ENCODE measurements around the gene CTNNA2. TPM values are rescaled to one million over a fixed set of nuclear protein-coding genes. Genes with fewer than 3 reads are reported as not detected.

The CTNNA2 gene
- total RNA-seq, 1 donor from 2014 or later = 2.9 TPM

GRCh38 chr2:79630060-79630459 lies 117.2 kb downstream of the CTNNA2 start:
- H3K36me3 ChIP-seq = no peaks in the 10 kb centered on the region
- no peak for DNase-seq (ENCODE audit: extremely low spot score in 2 of 2)
- intact Hi-C loops (cut with DNase I) = no loop called here
- no peaks in the 10 kb centered on the region for H3K27me3 ChIP-seq
- H3K4me1 ChIP-seq = no peaks in the 10 kb centered on the region
- no peak overlapping the region for H3K27ac ChIP-seq
- no peak overlapping the region for H3K4me3 ChIP-seq
- TF ChIP-seq POLR2AphosphoS5 (IDR thresholded peaks at IDR 0.05; ENCODE audit: insufficient read depth in 1 of 2, low read depth in 1 of 2) (no peak), CTCF (IDR thresholded peaks at IDR 0.05) (no peak), POLR2A (IDR thresholded peaks at IDR 0.05) (no peak)
- H3K9me3 ChIP-seq = no peaks in the 10 kb centered on the region

GRCh38 chr2:79630972-79631557 lies 118.2 kb downstream of the CTNNA2 start:
- Histone ChIP-seq H3K4me1 (no peaks in the 10 kb centered on the region), H3K4me3 (no peak overlapping the region), H3K27ac (no peak overlapping the region), H3K36me3 (no peaks in the 10 kb centered on the region), H3K9me3 (no peaks in the 10 kb centered on the region), H3K27me3 (no peaks in the 10 kb centered on the region)
- intact Hi-C loops (cut with DNase I) = no loop called here
- TF ChIP-seq POLR2AphosphoS5 (IDR thresholded peaks at IDR 0.05; ENCODE audit: insufficient read depth in 1 of 2, low read depth in 1 of 2) (no peak), CTCF (IDR thresholded peaks at IDR 0.05) (no peak), POLR2A (IDR thresholded peaks at IDR 0.05) (no peak)
- DNase-seq (ENCODE audit: extremely low spot score in 2 of 2) = no peak

- Histone ChIP-seq H3K27me3 (no peaks in the 10 kb centered on the region), H3K4me3 (no peak overlapping the region), H3K36me3 (no peaks in the 10 kb centered on the region), H3K4me1 (no peaks in the 10 kb centered on the region), H3K9me3 (no peaks in the 10 kb centered on the region), H3K27ac (no peak overlapping the region)
- intact Hi-C loops (cut with DNase I) = no loop called here
- TF ChIP-seq POLR2AphosphoS5 (IDR thresholded peaks at IDR 0.05; ENCODE audit: insufficient read depth in 1 of 2, low read depth in 1 of 2) = no peak
- no peak for DNase-seq (ENCODE audit: extremely low spot score in 2 of 2)
Measured at GRCh38 chr2:79638410-79638809, 125.6 kb downstream of the CTNNA2 start.

GRCh38 chr2:79638954-79639353 lies 126.1 kb downstream of the CTNNA2 start:
- no peak for DNase-seq (ENCODE audit: extremely low spot score in 2 of 2)
- Histone ChIP-seq H3K4me3 (no peak overlapping the region), H3K27ac (no peak overlapping the region), H3K9me3 (no peaks in the 10 kb centered on the region), H3K4me1 (no peaks in the 10 kb centered on the region), H3K36me3 (no peaks in the 10 kb centered on the region), H3K27me3 (no peaks in the 10 kb centered on the region)
- TF ChIP-seq CTCF (IDR thresholded peaks at IDR 0.05) = no peak
- no peak for TF ChIP-seq POLR2AphosphoS5 (IDR thresholded peaks at IDR 0.05; ENCODE audit: insufficient read depth in 1 of 2, low read depth in 1 of 2)
- no peak for TF ChIP-seq POLR2A (IDR thresholded peaks at IDR 0.05)
- intact Hi-C loops (cut with DNase I) = no loop called here

- intact Hi-C loops (cut with DNase I) = no loop called here
- no peaks in the 10 kb centered on the region for H3K36me3 ChIP-seq
- DNase-seq (ENCODE audit: extremely low spot score in 2 of 2) = no peak
- no peaks in the 10 kb centered on the region for H3K4me1 ChIP-seq
- TF ChIP-seq POLR2A (IDR thresholded peaks at IDR 0.05) (no peak), CTCF (IDR thresholded peaks at IDR 0.05) (no peak), POLR2AphosphoS5 (IDR thresholded peaks at IDR 0.05; ENCODE audit: insufficient read depth in 1 of 2, low read depth in 1 of 2) (no peak)
- no peaks in the 10 kb centered on the region for H3K9me3 ChIP-seq
- no peak overlapping the region for H3K27ac ChIP-seq
- H3K4me3 ChIP-seq = no peak overlapping the region
- no peaks in the 10 kb centered on the region for H3K27me3 ChIP-seq
Measured at GRCh38 chr2:79640001-79640400, 127.2 kb downstream of the CTNNA2 start.

Data from vagina (tissue), 2 donors.